Activated CD8-positive, alpha-beta memory T cell treated with anti-CD3 and anti-CD28 coated beads for 36 hours (primary cell): ENCODE measurements around the gene WDR27. TPM values are rescaled to one million over a fixed set of nuclear protein-coding genes. Genes with fewer than 3 reads are reported as not detected.
"Not testable (repeated sequence)": the region's sequence is repeated elsewhere in the genome, so short reads cannot be mapped to it uniquely, and the experiment has no call there.

Experiments used
- CTCF ChIA-PET: fragments of 350-600 bp; sonication (Branson Sonifier 250); formaldehyde crosslinking; loops from one replicate; lab custom pipeline; 2021; ENCODE audit warnings: antibody characterized with exemption; lab: Charles Lee
- POLR2A ChIA-PET: fragments of 350-600 bp; sonication (Branson Sonifier 250); formaldehyde crosslinking; loops from one replicate; lab custom pipeline; 2021; ENCODE audit warnings: antibody characterized with exemption; lab: Charles Lee
- total RNA-seq, 2 experiments: library from RNA; stranded (reverse); gene quantifications; one replicate each; pipeline ENCODE4 v1.2.3, GENCODE V29; 2021

WDR27 gene
- total RNA-seq, 2 experiments from 2014 or later = 32.0 TPM

GRCh38 chr6:169445661-169446581 is 255.9 kb downstream of the WDR27 start:
- POLR2A ChIA-PET = no interaction called here

GRCh38 chr6:169445227-169445626 is 256.6 kb downstream of the WDR27 start:
- CTCF ChIA-PET = interaction anchor here (1.5 kb wide), 1 partner anchor 9 kb away, joined by 3 read pairs; no protein-coding TSS in a partner anchor

More at GRCh38 chr6:169445661-169446581, 255.9 kb downstream of the WDR27 start:
- CTCF ChIA-PET = interaction anchor here (1.5 kb wide), 1 partner anchor 8 kb away, joined by 3 read pairs; no protein-coding TSS in a partner anchor

GRCh38 chr6:169441292-169441691 is 260.5 kb downstream of the WDR27 start:
- ChIA-PET POLR2A (no interaction called here), CTCF (no interaction called here)

More at GRCh38 chr6:169445227-169445626, 256.6 kb downstream of the WDR27 start:
- POLR2A ChIA-PET = no interaction called here

GRCh38 chr6:169439710-169440109 is 262.1 kb downstream of the WDR27 start:
- ChIA-PET POLR2A (no interaction called here), CTCF (no interaction called here)

GRCh38 chr6:169434554-169434953 is 267.3 kb downstream of the WDR27 start:
- CTCF ChIA-PET, POLR2A ChIA-PET: not testable (repeated sequence)

- ChIA-PET POLR2A (no interaction called here), CTCF (no interaction called here)
Measured at GRCh38 chr6:169429001-169429400, 272.8 kb downstream of the WDR27 start.

- POLR2A ChIA-PET = no interaction called here
- CTCF ChIA-PET = no interaction called here
Measured at GRCh38 chr6:169428532-169428931, 273.3 kb downstream of the WDR27 start.

- ChIA-PET CTCF (no interaction called here), POLR2A (no interaction called here)
Measured at GRCh38 chr6:169427856-169428255, 274.0 kb downstream of the WDR27 start.

- POLR2A ChIA-PET = no interaction called here
- CTCF ChIA-PET = no interaction called here
Measured at GRCh38 chr6:169426611-169427010, 275.2 kb downstream of the WDR27 start.

GRCh38 chr6:169425628-169426370 is 276.0 kb downstream of the WDR27 start:
- POLR2A ChIA-PET = no interaction called here
- CTCF ChIA-PET = no interaction called here

GRCh38 chr6:169424821-169425240 is 277.0 kb downstream of the WDR27 start:
- ChIA-PET POLR2A (no interaction called here), CTCF (no interaction called here)

GRCh38 chr6:169424149-169424804 is 277.6 kb downstream of the WDR27 start:
- CTCF ChIA-PET = no interaction called here
- POLR2A ChIA-PET = no interaction called here

- CTCF ChIA-PET = no interaction called here
- POLR2A ChIA-PET = no interaction called here
Measured at GRCh38 chr6:169421586-169422264, 280.1 kb downstream of the WDR27 start.

- ChIA-PET CTCF (no interaction called here), POLR2A (no interaction called here)
Measured at GRCh38 chr6:169420912-169421543, 280.8 kb downstream of the WDR27 start.

GRCh38 chr6:169417101-169417500 is 284.7 kb downstream of the WDR27 start:
- ChIA-PET POLR2A (no interaction called here), CTCF (no interaction called here)

- CTCF ChIA-PET = no interaction called here
- POLR2A ChIA-PET = no interaction called here
Measured at GRCh38 chr6:169416249-169416648, 285.6 kb downstream of the WDR27 start.

- POLR2A ChIA-PET = no interaction called here
Measured at GRCh38 chr6:169415179-169415578, 286.6 kb downstream of the WDR27 start.

GRCh38 chr6:169411722-169412121 is 290.1 kb downstream of the WDR27 start:
- CTCF ChIA-PET = no interaction called here
- POLR2A ChIA-PET = no interaction called here

More at GRCh38 chr6:169415179-169415578, 286.6 kb downstream of the WDR27 start:
- CTCF ChIA-PET = no interaction called here

- ChIA-PET CTCF (no interaction called here), POLR2A (no interaction called here)
Measured at GRCh38 chr6:169411296-169411695, 290.5 kb downstream of the WDR27 start.
